Esophagus squamous epithelium (tissue), 5 donors: ENCODE results near the gene AEBP2. TPM values are rescaled to one million over a fixed set of nuclear protein-coding genes. Genes with fewer than 3 reads are reported as not detected.
A peak's percentile ranks its signal among the peaks of the same experiment; 100 is the strongest.

Experiments used
- DNase-seq: peaks from one replicate; lab custom pipeline; 2025; lab: John Stamatoyannopoulos, UW
- H3K27ac ChIP-seq, 4 donors: fragments of 200-600 bp; sonication (generic); one replicate each; pipeline ENCODE4 v1.5.1; 2016 to 2019; ENCODE audit warnings: mild to moderate bottlenecking in 1 of 4
- H3K27me3 ChIP-seq, 4 donors: fragments of 200-600 bp; sonication (generic); 1 replicate in 3 of 4; 2 replicates in 1 of 4; pipeline versions ENCODE4 v1.5.1 to v1.6.0; 2017 to 2021; ENCODE audit warnings: antibody characterized with exemption in 1 of 4
- H3K36me3 ChIP-seq, 3 donors: fragments of 200-600 bp; sonication (generic); one replicate each; pipeline ENCODE4 v1.5.1; 2016 to 2019
- H3K4me1 ChIP-seq, 3 donors: fragments of 200-600 bp; sonication (generic); one replicate each; pipeline ENCODE4 v1.5.1; 2017 to 2019
- H3K4me3 ChIP-seq, 4 donors: fragments of 200-600 bp; sonication (generic); 1 replicate in 3 of 4; 2 replicates in 1 of 4; pipeline ENCODE4 v1.5.1; 2016 to 2019; ENCODE audit warnings: mild to moderate bottlenecking in 2 of 4, moderate library complexity in 1 of 4
- H3K9me3 ChIP-seq, 3 donors: fragments of 200-600 bp; sonication (generic); one replicate each; pipeline ENCODE4 v1.5.1; 2016 to 2019
- POLR2A ChIP-seq, 4 donors: fragments of 450-650 bp; IDR thresholded peaks; one replicate each; pipeline ENCODE4 v1.6.1; 2017; ENCODE audit warnings: antibody characterized with exemption in 4 of 4, mild to moderate bottlenecking in 4 of 4, moderate library complexity in 3 of 4
- WGBS, 2 donors: methylation state at CpG; one replicate each; pipeline ENCODE4 v1.1.5; 2018; 5-methylcytosine and 5-hydroxymethylcytosine counted together
- intact Hi-C: fragments of 100-400 bp; cut with DNase I; formaldehyde crosslinking; loops from one replicate; pipeline ENCODE4 v1.15.0; 2022
- total RNA-seq, 4 donors: library from RNA; depleted of rRNA; stranded (reverse); fragments of >200 nt; gene quantifications; one replicate each; pipeline ENCODE4 v1.1.0, GENCODE V29; 2016
- TF ChIP-seq, protein P1 (sequence below), 6 experiments: fragments of 450-650 bp in 4 of 6; fragments of 200-600 bp in 2 of 6; sonication (generic) in 2 of 6; IDR thresholded peaks; one replicate each; pipeline ENCODE4 v1.5.1; 2016 to 2019; ENCODE audit warnings: antibody characterized with exemption in 6 of 6, mild to moderate bottlenecking in 4 of 6, moderate library complexity in 4 of 6
- donor health status: DM: yes; HTN: yes; CAD: no.

AEBP2 gene
- total RNA-seq, 4 donors from 2014 or later, result 26.8 to 50.2 (median 33.4) TPM

- DNase-seq, result no peak
- no peaks in the 10 kb centered on the region for H3K9me3 ChIP-seq
- no peak for TF ChIP-seq POLR2A (IDR thresholded peaks at IDR 0.05)
- TF ChIP-seq, protein P1, sequence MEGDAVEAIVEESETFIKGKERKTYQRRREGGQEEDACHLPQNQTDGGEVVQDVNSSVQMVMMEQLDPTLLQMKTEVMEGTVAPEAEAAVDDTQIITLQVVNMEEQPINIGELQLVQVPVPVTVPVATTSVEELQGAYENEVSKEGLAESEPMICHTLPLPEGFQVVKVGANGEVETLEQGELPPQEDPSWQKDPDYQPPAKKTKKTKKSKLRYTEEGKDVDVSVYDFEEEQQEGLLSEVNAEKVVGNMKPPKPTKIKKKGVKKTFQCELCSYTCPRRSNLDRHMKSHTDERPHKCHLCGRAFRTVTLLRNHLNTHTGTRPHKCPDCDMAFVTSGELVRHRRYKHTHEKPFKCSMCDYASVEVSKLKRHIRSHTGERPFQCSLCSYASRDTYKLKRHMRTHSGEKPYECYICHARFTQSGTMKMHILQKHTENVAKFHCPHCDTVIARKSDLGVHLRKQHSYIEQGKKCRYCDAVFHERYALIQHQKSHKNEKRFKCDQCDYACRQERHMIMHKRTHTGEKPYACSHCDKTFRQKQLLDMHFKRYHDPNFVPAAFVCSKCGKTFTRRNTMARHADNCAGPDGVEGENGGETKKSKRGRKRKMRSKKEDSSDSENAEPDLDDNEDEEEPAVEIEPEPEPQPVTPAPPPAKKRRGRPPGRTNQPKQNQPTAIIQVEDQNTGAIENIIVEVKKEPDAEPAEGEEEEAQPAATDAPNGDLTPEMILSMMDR (IDR thresholded peaks at IDR 0.05), result no peak
- peaks cover 0 to 6% (median 0%) of the 10 kb centered on the region in 3 donors for H3K36me3 ChIP-seq
- H3K4me3 ChIP-seq, result peak overlapping the region; percentile 76 to 99 (median 90)
- intact Hi-C loops, result no loop called here
- 2 to 6% methylated on average over 8 of the region's 8 CpGs for WGBS, 2 donors
- peak overlapping the region; percentile 93 to 96 (median 94) for H3K27ac ChIP-seq
- H3K27me3 ChIP-seq, result no peaks in the 10 kb centered on the region
- peaks cover 12 to 51% (median 24%) of the 10 kb centered on the region in 3 donors for H3K4me1 ChIP-seq
These were observed 1.6 kb downstream of the AEBP2 start for GRCh38 chr12:19440916-19441315.

GRCh38 chr12:19443585-19443984, 4.3 kb downstream of the AEBP2 start:
- 86 to 92% methylated on average over 4 of the region's 4 CpGs for WGBS, 2 donors
- Histone ChIP-seq H3K4me3 (no peak overlapping the region), H3K9me3 (no peaks in the 10 kb centered on the region), H3K27ac (no peak overlapping the region), H3K27me3 (no peaks in the 10 kb centered on the region), H3K36me3 (peaks cover 0 to 6% (median 0%) of the 10 kb centered on the region in 3 donors), H3K4me1 (peaks cover 12 to 53% (median 24%) of the 10 kb centered on the region in 3 donors)
- DNase-seq, result no peak
- no peak for TF ChIP-seq POLR2A (IDR thresholded peaks at IDR 0.05)
- TF ChIP-seq, protein P1 (IDR thresholded peaks at IDR 0.05), result no peak
- intact Hi-C loops, result no loop called here

DNA sequence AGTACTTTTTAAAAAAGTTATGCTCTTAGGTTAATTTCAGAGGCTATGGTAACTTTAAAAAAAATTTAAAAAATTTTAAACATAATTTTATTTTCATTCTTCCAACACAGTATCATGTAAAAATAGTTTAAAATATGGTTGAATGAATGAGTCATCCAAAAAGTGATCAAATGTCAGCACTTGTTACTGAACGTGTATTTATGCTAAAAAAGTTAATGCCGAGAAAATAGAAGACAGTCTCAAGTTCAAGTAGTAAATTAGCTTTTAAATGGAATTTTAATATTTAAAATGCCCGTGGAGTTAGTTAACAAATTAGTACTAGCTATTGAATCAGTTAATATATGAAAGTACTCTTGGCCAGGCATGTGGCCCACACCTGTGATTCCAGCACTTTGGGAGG, 4.8 kb downstream of the AEBP2 start:
- Histone ChIP-seq H3K27ac (peak overlapping the region in 1 of 4 donors; percentile 16), H3K36me3 (peaks cover 0 to 6% (median 0%) of the 10 kb centered on the region in 3 donors), H3K27me3 (no peaks in the 10 kb centered on the region), H3K4me3 (peak overlapping the region in 1 of 4 donors; percentile 10), H3K4me1 (peaks cover 12 to 57% (median 24%) of the 10 kb centered on the region in 3 donors), H3K9me3 (no peaks in the 10 kb centered on the region)
- 16 to 21% methylated on average over 3 of the region's 3 CpGs for WGBS, 2 donors
- no peak for DNase-seq
- TF ChIP-seq, protein P1 (IDR thresholded peaks at IDR 0.05), result no peak
- TF ChIP-seq POLR2A (IDR thresholded peaks at IDR 0.05), result no peak
- intact Hi-C loops, result no loop called here

DNA sequence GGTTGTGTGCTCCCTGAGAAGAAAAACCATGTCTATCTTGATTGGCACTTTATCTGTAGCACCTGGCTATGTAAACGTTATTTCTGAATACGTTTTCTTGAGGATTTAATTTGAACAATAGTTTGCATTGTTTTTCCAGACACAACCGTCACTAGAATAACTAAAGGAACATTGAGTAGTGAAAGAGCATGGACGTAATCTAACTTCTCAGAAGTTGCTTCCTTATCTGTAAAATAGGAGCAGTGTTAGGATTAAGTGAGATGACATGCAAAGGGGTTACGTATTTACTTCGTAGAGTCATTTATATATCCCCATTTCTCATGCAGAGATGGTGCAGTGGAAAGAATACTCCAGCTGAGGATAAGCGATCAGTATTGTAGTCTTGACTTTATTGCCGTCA, 8.1 kb downstream of the AEBP2 start:
- H3K36me3 ChIP-seq, result peaks cover 0 to 6% (median 0%) of the 10 kb centered on the region in 3 donors
- no peak for DNase-seq
- peak overlapping the region in 1 of 4 donors; percentile 0 for H3K27ac ChIP-seq
- H3K4me3 ChIP-seq, result no peak overlapping the region
- H3K9me3 ChIP-seq, result no peaks in the 10 kb centered on the region
- intact Hi-C loops, result no loop called here
- H3K4me1 ChIP-seq, result peaks cover 7 to 73% (median 25%) of the 10 kb centered on the region in 3 donors
- 70 to 80% methylated on average over 8 of the region's 8 CpGs for WGBS, 2 donors
- TF ChIP-seq, protein P1 (IDR thresholded peaks at IDR 0.05), result no peak
- TF ChIP-seq POLR2A (IDR thresholded peaks at IDR 0.05), result no peak
- no peaks in the 10 kb centered on the region for H3K27me3 ChIP-seq

- Histone ChIP-seq H3K27me3 (no peaks in the 10 kb centered on the region), H3K9me3 (no peaks in the 10 kb centered on the region), H3K36me3 (no peaks in the 10 kb centered on the region), H3K27ac (peak overlapping the region in 1 of 4 donors; percentile 5), H3K4me3 (no peak overlapping the region), H3K4me1 (peaks cover 0 to 55% (median 9%) of the 10 kb centered on the region in 3 donors)
- TF ChIP-seq, protein P1 (IDR thresholded peaks at IDR 0.05), result no peak
- no peak for TF ChIP-seq POLR2A (IDR thresholded peaks at IDR 0.05)
- WGBS, 2 donors, result 75 to 77% methylated on average over 4 of the region's 4 CpGs
- intact Hi-C loops, result no loop called here
- no peak for DNase-seq
These were observed 10.5 kb downstream of the AEBP2 start for GRCh38 chr12:19449814-19450213.
